ENCODE data around the gene ZFYVE19.

GRCh38 chr15:40852529-40852928 is 45.6 kb downstream of the ZFYVE19 start:
- TF ChIP-seq, protein P1, sequence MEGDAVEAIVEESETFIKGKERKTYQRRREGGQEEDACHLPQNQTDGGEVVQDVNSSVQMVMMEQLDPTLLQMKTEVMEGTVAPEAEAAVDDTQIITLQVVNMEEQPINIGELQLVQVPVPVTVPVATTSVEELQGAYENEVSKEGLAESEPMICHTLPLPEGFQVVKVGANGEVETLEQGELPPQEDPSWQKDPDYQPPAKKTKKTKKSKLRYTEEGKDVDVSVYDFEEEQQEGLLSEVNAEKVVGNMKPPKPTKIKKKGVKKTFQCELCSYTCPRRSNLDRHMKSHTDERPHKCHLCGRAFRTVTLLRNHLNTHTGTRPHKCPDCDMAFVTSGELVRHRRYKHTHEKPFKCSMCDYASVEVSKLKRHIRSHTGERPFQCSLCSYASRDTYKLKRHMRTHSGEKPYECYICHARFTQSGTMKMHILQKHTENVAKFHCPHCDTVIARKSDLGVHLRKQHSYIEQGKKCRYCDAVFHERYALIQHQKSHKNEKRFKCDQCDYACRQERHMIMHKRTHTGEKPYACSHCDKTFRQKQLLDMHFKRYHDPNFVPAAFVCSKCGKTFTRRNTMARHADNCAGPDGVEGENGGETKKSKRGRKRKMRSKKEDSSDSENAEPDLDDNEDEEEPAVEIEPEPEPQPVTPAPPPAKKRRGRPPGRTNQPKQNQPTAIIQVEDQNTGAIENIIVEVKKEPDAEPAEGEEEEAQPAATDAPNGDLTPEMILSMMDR (conservative IDR thresholded peaks at IDR 0.05 in 1 of 2, IDR thresholded peaks at IDR 0.05 in 1 of 2; ENCODE audit: low read depth in 1 of 2, low read length in 2 of 2), result no peak
- no peak for TF ChIP-seq EZH2 (IDR thresholded peaks at IDR 0.05; ENCODE audit: low read length, missing control alignments)

All from fibroblast of lung (primary cell).